ENCODE data around the gene THG1L. TPM values are rescaled to one million over a fixed set of nuclear protein-coding genes. Genes with fewer than 3 reads are reported as not detected.

THG1L gene
- total and polyA plus RNA-seq, 2 of the 4 experiments (the other 2 are of a cell fraction): 15.2 to 20.4 TPM

DNA sequence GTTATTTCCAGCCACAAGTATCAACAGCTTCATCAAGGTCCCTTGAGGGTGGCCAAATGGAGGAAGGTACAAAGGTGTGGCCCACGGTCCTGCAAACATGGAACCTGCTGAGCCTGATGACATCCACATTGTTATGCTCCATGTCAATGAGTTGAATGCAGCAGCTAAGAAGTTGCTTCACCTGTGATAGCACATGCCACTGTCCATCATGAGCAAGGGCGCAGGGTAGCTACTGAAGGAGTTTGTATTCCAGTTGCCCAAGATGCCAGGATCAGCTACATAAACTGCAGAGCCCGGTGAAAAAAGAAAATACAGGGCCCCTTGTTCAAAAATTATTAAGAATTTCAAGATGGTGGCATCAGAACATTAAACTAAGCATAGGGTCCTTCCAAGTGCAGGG is 36.5 kb downstream of the THG1L start:
- no peak overlapping the region for H3K9ac ChIP-seq (ENCODE audit: low read depth, low read length)
- no peak overlapping the region for H2AK9ac ChIP-seq (replicated peaks; ENCODE audit: low read depth, low read length, poor library complexity)
- no peak overlapping the region for H4K5ac ChIP-seq (ENCODE audit: low read depth, low read length)
- no peak overlapping the region for H2BK5ac ChIP-seq (ENCODE audit: low read depth, low read length, poor library complexity, severe bottlenecking)
- H4K91ac ChIP-seq (ENCODE audit: insufficient read depth, low read depth, low read length): no peak overlapping the region
- H2AK5ac ChIP-seq (ENCODE audit: low read depth, low read length): no peak overlapping the region
- WGBS, 2 experiments (ENCODE audit: extremely low coverage in 2 of 2, insufficient read length in 1 of 2): 86% methylated on average over 1 of the region's 3 CpGs; no CpG with 5 or more reads in 1 of the 2 experiments
- DNase-seq: no peak
- no TSS peak for BruUV-seq (replicated peaks)
- no peak overlapping the region for H4K8ac ChIP-seq (ENCODE audit: low read depth in 2 of 2, low read length in 2 of 2)
- no peak for ATAC-seq (ENCODE audit: low read depth)
- H3K4me1 ChIP-seq (ENCODE audit: control insufficient read depth, insufficient read depth, low read length): peaks cover 3% of the 10 kb centered on the region; the same call in 1 of the 2 replicates
- no peak overlapping the region for H2AFZ ChIP-seq (replicated peaks; ENCODE audit: low read length, poor library complexity)
- no peak overlapping the region for H2BK120ac ChIP-seq (ENCODE audit: low read depth, low read length)
- peaks cover 2% of the 10 kb centered on the region; the same call in 1 of the 2 replicates for H3K27me3 ChIP-seq (ENCODE audit: control insufficient read depth, insufficient read depth, low read length)
- POLR2A ChIA-PET (ENCODE audit: unreplicated experiment): no interaction called here
- no peak overlapping the region for H3K4me3 ChIP-seq (ENCODE audit: insufficient read depth, low read depth, low read length)
- H3K36me3 ChIP-seq (ENCODE audit: control insufficient read depth, insufficient read depth, low read length): no peaks in the 10 kb centered on the region
- intact Hi-C loops (cut with micrococcal nuclease) (no loop called here), dilution Hi-C loops (cut with HindIII; ENCODE audit: low sequenced_read_pairs, unreplicated experiment) (no loop called here), in situ Hi-C loops (cut with MboI; ENCODE audit: low sequenced_read_pairs) (no loop called here)
- no peak overlapping the region for H3K4me2 ChIP-seq (ENCODE audit: low read depth, low read length)
- no peak overlapping the region for H2BK20ac ChIP-seq (ENCODE audit: low read depth, low read length)
- no peak overlapping the region for H2BK15ac ChIP-seq (ENCODE audit: low read depth, low read length)
- no peak overlapping the region for H3K27ac ChIP-seq (ENCODE audit: insufficient read depth, low read length)
- H4K20me1 ChIP-seq (ENCODE audit: insufficient read depth, low read length): no peaks in the 10 kb centered on the region
- no peak for TF ChIP-seq MAFK (IDR thresholded peaks at IDR 0.05; ENCODE audit: low read depth, low read length)
- no peak for TF ChIP-seq CHD1 (IDR thresholded peaks at IDR 0.05; ENCODE audit: low read depth, low read length)
- no peak for TF ChIP-seq RAD21 (IDR thresholded peaks at IDR 0.05; ENCODE audit: low read length)
- no peak for TF ChIP-seq NFE2L2 (IDR thresholded peaks at IDR 0.05; ENCODE audit: low read depth, low read length)
- no peak for TF ChIP-seq CEBPB (IDR thresholded peaks at IDR 0.05; ENCODE audit: low read depth, low read length)
- TF ChIP-seq RFX5 (IDR thresholded peaks at IDR 0.05; ENCODE audit: low read depth, low read length): no peak
- TF ChIP-seq, protein P1, sequence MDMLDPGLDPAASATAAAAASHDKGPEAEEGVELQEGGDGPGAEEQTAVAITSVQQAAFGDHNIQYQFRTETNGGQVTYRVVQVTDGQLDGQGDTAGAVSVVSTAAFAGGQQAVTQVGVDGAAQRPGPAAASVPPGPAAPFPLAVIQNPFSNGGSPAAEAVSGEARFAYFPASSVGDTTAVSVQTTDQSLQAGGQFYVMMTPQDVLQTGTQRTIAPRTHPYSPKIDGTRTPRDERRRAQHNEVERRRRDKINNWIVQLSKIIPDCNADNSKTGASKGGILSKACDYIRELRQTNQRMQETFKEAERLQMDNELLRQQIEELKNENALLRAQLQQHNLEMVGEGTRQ (IDR thresholded peaks at IDR 0.05; ENCODE audit: low read depth, low read length): no peak
- no peak overlapping the region for H3K18ac ChIP-seq (ENCODE audit: low read depth, low read length)
- H3K79me1 ChIP-seq (ENCODE audit: low read depth in 1 of 2, low read length in 2 of 2): no peaks in the 10 kb centered on the region
- CTCF ChIA-PET: interaction anchor here (1.2 kb wide), 1 partner anchor 50 kb away, joined by 3 read pairs; no protein-coding TSS in a partner anchor
- H3K9me3 ChIP-seq (ENCODE audit: control insufficient read depth, insufficient read depth, low read length): no peaks in the 10 kb centered on the region
- H3K14ac ChIP-seq (replicated peaks; ENCODE audit: low read depth, low read length): no peak overlapping the region
- H3K4ac ChIP-seq (ENCODE audit: low read depth, low read length): no peak overlapping the region
- H3K9me1 ChIP-seq (ENCODE audit: insufficient read depth, low read length): peaks cover 6% of the 10 kb centered on the region; the same call in 1 of the 2 replicates
- no peak overlapping the region for H3K23ac ChIP-seq (ENCODE audit: low read depth, low read length)
- H3K56ac ChIP-seq (ENCODE audit: extremely low read depth, insufficient read depth, low read length): no peak overlapping the region

Measured in IMR-90 (cell line).